A172 (cell line): ENCODE measurements around the gene ARHGAP21. TPM values are rescaled to one million over a fixed set of nuclear protein-coding genes. Genes with fewer than 3 reads are reported as not detected.

Experiments
- DNase-seq: peaks from one replicate; pipeline ENCODE4 v3.0.0-alpha.2; 2015; ENCODE audit warnings: low spot score
- total RNA-seq: library from RNA; depleted of rRNA; stranded (reverse); fragments of >200 nt; shearing (Covaris generic); gene quantifications from 2 replicates; pipeline ENCODE4 v1.2.3, GENCODE V29; 2014; rRNA removed

ARHGAP21 gene
- total RNA-seq, 1 experiment from 2014 or later: 45.4 TPM

GRCh38 chr10:24542314-24543270 is 181.1 kb downstream of the ARHGAP21 start:
- no peak for DNase-seq

GRCh38 chr10:24541239-24541753 is 182.4 kb downstream of the ARHGAP21 start:
- DNase-seq: no peak

GRCh38 chr10:24536636-24537035 is 187.1 kb downstream of the ARHGAP21 start:
- no peak for DNase-seq

- no peak for DNase-seq
Measured at GRCh38 chr10:24533981-24534380, 189.7 kb downstream of the ARHGAP21 start.

Other genes starting within 250 kb of the ARHGAP21 start
- 10.1 and 15.8 TPM in 2 replicates for gene PRTFDC1, start 228.7 kb upstream of the ARHGAP21 start, total RNA-seq